OCI-LY7 (cell line): ENCODE data around the gene CD44. TPM values are rescaled to one million over a fixed set of nuclear protein-coding genes. Genes with fewer than 3 reads are reported as not detected.

Source experiments
- BruUV-seq: library from RNA; stranded (reverse); fragments of 400-500 nt; replicated peaks from 2 replicates; lab custom pipeline; 2021; lab: Mats Ljungman, UMichigan
- CTCF ChIA-PET: fragments of 300-600 bp; sonication (Branson Sonifier 250); formaldehyde crosslinking; loops from one replicate; lab custom pipeline; 2022; ENCODE audit warnings: antibody characterized with exemption; ENCODE audit not compliant: unreplicated experiment; lab: Charles Lee
- POLR2A ChIA-PET: fragments of 300-600 bp; sonication (Branson Sonifier 250); formaldehyde crosslinking; loops from one replicate; lab custom pipeline; 2022; ENCODE audit warnings: antibody characterized with exemption; lab: Charles Lee
- DNase-seq: peaks from one replicate; pipeline ENCODE4 v3.0.0-alpha.2; 2015; ENCODE audit warnings: low spot score
- H2AFZ ChIP-seq: fragments of 200-600 bp; sonication (generic), shearing (Covaris generic); 2 replicates; pipeline ENCODE4 v1.6.1; 2014; ENCODE audit warnings: mild to moderate bottlenecking, antibody characterized with exemption, low read length, moderate library complexity
- H3K27ac ChIP-seq: fragments of 200-600 bp; sonication (generic); 2 replicates; pipeline ENCODE4 v1.5.1; 2014; ENCODE audit warnings: mixed run types, low read depth, mild to moderate bottlenecking, moderate library complexity, low read length, inconsistent platforms; ENCODE audit not compliant: poor library complexity, severe bottlenecking
- H3K36me3 ChIP-seq: fragments of 200-600 bp; sonication (generic); 2 replicates; pipeline ENCODE4 v1.6.1; 2014; ENCODE audit warnings: mild to moderate bottlenecking, antibody characterized with exemption, low read length, moderate library complexity, mixed read lengths; ENCODE audit not compliant: insufficient read depth
- H3K4me1 ChIP-seq: fragments of 200-600 bp; sonication (generic); 2 replicates; pipeline ENCODE4 v1.5.1; 2014; ENCODE audit warnings: mild to moderate bottlenecking, low read length; ENCODE audit not compliant: insufficient read depth, poor library complexity, severe bottlenecking
- H3K4me2 ChIP-seq: fragments of 200-600 bp; sonication (generic); 2 replicates; pipeline ENCODE4 v1.6.1; 2014; ENCODE audit warnings: mild to moderate bottlenecking, low read length
- H3K4me3 ChIP-seq: fragments of 200-600 bp; sonication (generic); 2 replicates; pipeline ENCODE4 v1.5.1; 2014; ENCODE audit warnings: mild to moderate bottlenecking, low read depth, low read length; ENCODE audit not compliant: poor library complexity, severe bottlenecking
- H3K79me2 ChIP-seq: fragments of 200-600 bp; sonication (generic); 2 replicates; pipeline ENCODE4 v1.6.1; 2016; ENCODE audit warnings: low read depth, mild to moderate bottlenecking, low read length, moderate library complexity, mixed read lengths; ENCODE audit not compliant: insufficient read depth
- H3K9me2 ChIP-seq: fragments of 200-600 bp; sonication (generic); 2 replicates; pipeline ENCODE4 v1.6.1; 2016; ENCODE audit warnings: mild to moderate bottlenecking, low read length, mixed read lengths; ENCODE audit not compliant: insufficient read depth
- H3K9me3 ChIP-seq: fragments of 200-600 bp; sonication (generic); 2 replicates; pipeline ENCODE4 v1.6.1; 2014; ENCODE audit warnings: mild to moderate bottlenecking, mixed run types, low read length, mixed read lengths
- H4K20me1 ChIP-seq: fragments of 200-600 bp; sonication (generic); 2 replicates; pipeline ENCODE4 v1.6.1; 2014; ENCODE audit warnings: mild to moderate bottlenecking, antibody characterized with exemption, low read length, moderate library complexity, mixed read lengths; ENCODE audit not compliant: insufficient read depth
- CTCF ChIP-seq: fragments of 200-600 bp; sonication (generic); conservative IDR thresholded peaks from 2 replicates; pipeline ENCODE4 v1.5.1; 2014; ENCODE audit warnings: mild to moderate bottlenecking, antibody characterized with exemption, low read length, moderate library complexity, mixed read lengths
- EZH2phosphoT487 ChIP-seq: fragments of 200-600 bp; sonication (generic); IDR thresholded peaks from 2 replicates; pipeline ENCODE4 v1.6.1; 2018; ENCODE audit warnings: low read depth, borderline replicate concordance, mild to moderate bottlenecking, mixed run types, antibody characterized with exemption, low read length, moderate library complexity, mixed read lengths
- intact Hi-C: fragments of 100-400 bp; cut with micrococcal nuclease; formaldehyde crosslinking; loops from one replicate; pipeline ENCODE4 v1.10.0; 2022; ENCODE audit not compliant: unreplicated experiment
- total RNA-seq, 2 experiments: library from RNA; depleted of rRNA in 1 of 2; stranded (reverse); fragments of >200 nt in 1 of 2; shearing (Covaris generic) in 1 of 2; gene quantifications; 2 replicates each; pipeline ENCODE4 v1.2.3, GENCODE V29; 2014 to 2022

Gene CD44
- total RNA-seq, 2 experiments from 2014 or later = 0.55 TPM; not detected in 1

- Histone ChIP-seq H3K4me3 (no peak overlapping the region), H3K79me2 (no peaks in the 10 kb centered on the region), H2AFZ (no peak overlapping the region), H3K27ac (no peak overlapping the region), H3K9me3 (no peaks in the 10 kb centered on the region), H3K36me3 (no peaks in the 10 kb centered on the region), H4K20me1 (no peaks in the 10 kb centered on the region), H3K4me2 (no peak overlapping the region), H3K4me1 (no peaks in the 10 kb centered on the region), H3K9me2 (no peaks in the 10 kb centered on the region)
- no TSS peak for BruUV-seq
- ChIA-PET CTCF (no interaction called here), POLR2A (interaction anchor here (0.6 to 0.8 kb wide), 2 partner anchors 145 to 299 kb away, joined by 3 to 7 read pairs; no protein-coding TSS in a partner anchor)
- no peak for DNase-seq
- intact Hi-C loops = no loop called here
- TF ChIP-seq CTCF (no peak), EZH2phosphoT487 (no peak)
Observed at GRCh38 chr11:35245786-35246185, 106.8 kb downstream of the CD44 start.

DNA sequence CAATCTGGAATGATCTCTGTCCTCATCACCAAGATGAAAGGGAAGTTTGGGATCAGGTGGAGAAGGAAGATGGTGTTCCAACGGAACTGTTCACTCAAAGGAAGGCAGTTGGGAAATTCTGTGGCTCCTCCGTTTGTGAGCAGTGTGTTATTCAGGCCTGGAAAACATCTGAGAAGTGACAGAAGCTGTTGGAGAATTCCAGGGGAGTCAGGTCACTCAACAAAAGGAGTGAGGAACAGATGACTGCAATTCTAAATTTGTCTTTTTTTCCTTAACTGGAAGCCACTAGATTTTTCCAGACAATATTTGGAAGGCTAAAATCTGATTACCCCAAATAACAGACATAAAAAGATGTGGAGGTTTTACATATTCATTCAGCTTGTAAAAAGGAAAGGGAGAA lies 107.8 kb downstream of the CD44 start:
- Histone ChIP-seq H3K9me2 (no peaks in the 10 kb centered on the region), H3K4me1 (no peaks in the 10 kb centered on the region), H3K9me3 (no peaks in the 10 kb centered on the region), H3K27ac (no peak overlapping the region), H3K4me3 (no peak overlapping the region), H2AFZ (no peak overlapping the region), H3K79me2 (no peaks in the 10 kb centered on the region), H4K20me1 (no peaks in the 10 kb centered on the region), H3K36me3 (no peaks in the 10 kb centered on the region), H3K4me2 (no peak overlapping the region)
- DNase-seq = no peak
- intact Hi-C loops = no loop called here
- TF ChIP-seq EZH2phosphoT487 (no peak), CTCF (no peak)
- POLR2A ChIA-PET = interaction anchor here (0.6 to 1.2 kb wide), 2 partner anchors 19 to 241 kb away, joined by 3 read pairs; no protein-coding TSS in a partner anchor
- CTCF ChIA-PET = no interaction called here
- BruUV-seq = no TSS peak

GRCh38 chr11:35247428-35247827 lies 108.5 kb downstream of the CD44 start:
- no peaks in the 10 kb centered on the region for H3K9me2 ChIP-seq
- no peak overlapping the region for H3K27ac ChIP-seq
- POLR2A ChIA-PET = interaction anchor here (0.6 to 1.2 kb wide), 2 partner anchors 18 to 241 kb away, joined by 3 read pairs; no protein-coding TSS in a partner anchor
- H3K36me3 ChIP-seq = no peaks in the 10 kb centered on the region
- no peaks in the 10 kb centered on the region for H4K20me1 ChIP-seq
- H3K4me3 ChIP-seq = no peak overlapping the region
- intact Hi-C loops = no loop called here
- CTCF ChIA-PET = no interaction called here
- no peak for DNase-seq
- no peaks in the 10 kb centered on the region for H3K9me3 ChIP-seq
- no peak overlapping the region for H2AFZ ChIP-seq
- TF ChIP-seq CTCF (no peak), EZH2phosphoT487 (no peak)
- H3K4me2 ChIP-seq = no peak overlapping the region
- no peaks in the 10 kb centered on the region for H3K4me1 ChIP-seq
- no TSS peak for BruUV-seq
- H3K79me2 ChIP-seq = no peaks in the 10 kb centered on the region
